Measurements from ENCODE around the gene SCGB1C1.
"Not testable (repeated sequence)": the region's sequence is repeated elsewhere in the genome, so short reads cannot be mapped to it uniquely, and the experiment has no call there.

SCGB1C1 gene

DNA sequence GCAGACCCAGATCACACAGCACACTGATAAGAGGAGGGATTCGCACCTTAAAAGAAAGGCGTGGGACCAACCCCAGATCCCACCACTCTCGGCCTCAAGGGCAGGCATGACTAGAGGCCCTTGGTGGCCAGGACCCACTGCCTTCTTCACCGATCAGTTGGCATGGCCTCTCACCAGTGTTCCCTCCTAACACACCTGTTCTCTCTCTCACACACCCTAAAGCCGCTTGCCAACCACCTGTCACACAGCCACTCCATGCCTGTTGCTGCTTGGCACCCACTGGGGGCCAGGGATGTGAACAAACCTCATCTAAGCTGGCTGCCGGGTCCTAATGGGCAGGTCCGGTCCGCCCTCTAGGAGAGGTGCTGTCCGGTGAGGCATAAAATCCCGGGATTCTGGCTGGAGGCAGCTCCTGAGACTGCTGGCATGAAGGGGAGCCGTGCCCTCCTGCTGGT is at the start of gene SCGB1C1:
SCGB1C1 (plus strand) TSS at position 405 of the 455 bp plus-strand sequence; CDS start at position 427, 22 bp downstream.
- DNase-seq (ENCODE audit: low read depth): not testable (repeated sequence)

DNA sequence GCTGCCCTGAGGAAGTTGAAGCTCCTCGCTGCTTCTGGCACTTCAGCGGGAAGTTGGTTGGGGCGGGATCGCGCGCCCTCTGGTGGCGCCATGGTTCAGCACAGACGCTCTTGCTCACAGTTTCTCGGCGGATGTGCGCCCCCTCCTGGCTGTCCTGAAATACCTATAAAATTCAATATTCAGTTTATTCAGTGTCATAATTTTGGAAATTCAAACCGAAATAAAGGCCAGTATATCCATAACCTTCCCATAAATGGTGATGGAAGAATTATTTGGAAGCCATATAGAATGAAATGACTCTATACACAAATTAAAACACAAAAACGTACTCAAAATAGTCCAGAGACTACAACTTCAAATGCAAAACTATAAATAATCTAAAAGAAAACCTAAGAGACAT is 12.6 kb upstream of the SCGB1C1 start:
- not testable (repeated sequence) for DNase-seq (ENCODE audit: low read depth); H3K4me3 ChIP-seq (ENCODE audit: low read length)
- peak; percentile 21 for TF ChIP-seq CTCF (IDR thresholded peaks at IDR 0.05; ENCODE audit: insufficient read depth, low read depth, low read length, missing control alignments)

More for the DNA sequence above, at the start of gene SCGB1C1:
- H3K4me3 ChIP-seq (ENCODE audit: low read length): not testable (repeated sequence)

DNA sequence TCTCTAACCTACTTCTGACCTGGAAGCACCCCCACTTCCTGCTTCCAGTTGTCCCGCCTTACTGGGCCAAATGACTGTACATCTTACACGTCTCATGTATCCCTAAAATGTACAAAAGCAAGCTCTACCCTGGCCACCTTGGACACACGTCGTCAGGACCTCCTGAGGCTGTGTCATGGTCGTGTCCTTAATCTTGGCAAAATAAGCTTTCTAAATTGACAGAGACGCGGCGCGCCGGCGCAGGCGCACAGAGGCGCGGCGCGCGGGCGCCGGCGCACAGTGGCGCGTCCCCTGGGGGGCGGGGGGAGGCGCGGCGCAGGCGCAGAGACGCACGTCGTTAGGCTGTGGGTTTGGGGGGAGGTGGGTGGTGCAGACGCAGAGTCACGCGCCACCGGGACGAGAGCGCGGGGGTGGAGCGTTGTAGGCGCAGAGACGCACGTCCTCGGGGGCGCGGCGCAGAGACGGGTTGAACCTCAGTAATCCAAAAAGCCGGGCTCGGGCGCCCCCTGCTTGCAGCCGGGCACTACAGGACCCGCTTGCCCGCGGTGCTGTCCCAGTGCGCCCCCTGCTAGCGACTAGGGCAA is 3.6 kb upstream of the SCGB1C1 start:
- not testable (repeated sequence) for DNase-seq (ENCODE audit: low read depth); H3K4me3 ChIP-seq (ENCODE audit: low read length)

- not testable (repeated sequence) for H3K4me3 ChIP-seq (ENCODE audit: low read length); DNase-seq (ENCODE audit: low read depth)
Measured at GRCh38 chr11:189843-190311, 3.0 kb upstream of the SCGB1C1 start.

GRCh38 chr11:190546-190945 is 2.3 kb upstream of the SCGB1C1 start:
- not testable (repeated sequence) for DNase-seq (ENCODE audit: low read depth); H3K4me3 ChIP-seq (ENCODE audit: low read length)

GRCh38 chr11:191490-192478 is 1.1 kb upstream of the SCGB1C1 start:
- DNase-seq (ENCODE audit: low read depth); H3K4me3 ChIP-seq (ENCODE audit: low read length): not testable (repeated sequence)
- peak; percentile 13 for TF ChIP-seq CTCF (IDR thresholded peaks at IDR 0.05; ENCODE audit: insufficient read depth, low read depth, low read length, missing control alignments)

DNA sequence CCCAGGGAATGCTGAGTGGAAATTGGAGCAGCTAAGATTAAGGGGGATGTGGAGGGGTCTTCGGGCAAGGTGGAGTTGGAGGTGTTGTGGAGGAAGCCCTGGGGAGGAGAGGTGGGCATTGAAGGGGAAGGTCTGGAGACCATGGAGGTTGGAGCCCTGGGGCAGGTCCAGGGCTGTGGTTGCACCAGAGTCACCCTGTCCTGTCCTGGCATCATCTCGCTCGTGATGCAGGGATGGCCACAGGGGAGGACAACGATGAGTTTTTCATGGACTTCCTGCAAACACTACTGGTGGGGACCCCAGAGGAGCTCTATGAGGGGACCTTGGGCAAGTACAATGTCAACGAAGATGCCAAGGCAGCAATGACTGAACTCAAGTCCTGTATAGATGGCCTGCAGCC is 603 bp downstream of the SCGB1C1 start:
- DNase-seq (ENCODE audit: low read depth); H3K4me3 ChIP-seq (ENCODE audit: low read length): not testable (repeated sequence)

DNA sequence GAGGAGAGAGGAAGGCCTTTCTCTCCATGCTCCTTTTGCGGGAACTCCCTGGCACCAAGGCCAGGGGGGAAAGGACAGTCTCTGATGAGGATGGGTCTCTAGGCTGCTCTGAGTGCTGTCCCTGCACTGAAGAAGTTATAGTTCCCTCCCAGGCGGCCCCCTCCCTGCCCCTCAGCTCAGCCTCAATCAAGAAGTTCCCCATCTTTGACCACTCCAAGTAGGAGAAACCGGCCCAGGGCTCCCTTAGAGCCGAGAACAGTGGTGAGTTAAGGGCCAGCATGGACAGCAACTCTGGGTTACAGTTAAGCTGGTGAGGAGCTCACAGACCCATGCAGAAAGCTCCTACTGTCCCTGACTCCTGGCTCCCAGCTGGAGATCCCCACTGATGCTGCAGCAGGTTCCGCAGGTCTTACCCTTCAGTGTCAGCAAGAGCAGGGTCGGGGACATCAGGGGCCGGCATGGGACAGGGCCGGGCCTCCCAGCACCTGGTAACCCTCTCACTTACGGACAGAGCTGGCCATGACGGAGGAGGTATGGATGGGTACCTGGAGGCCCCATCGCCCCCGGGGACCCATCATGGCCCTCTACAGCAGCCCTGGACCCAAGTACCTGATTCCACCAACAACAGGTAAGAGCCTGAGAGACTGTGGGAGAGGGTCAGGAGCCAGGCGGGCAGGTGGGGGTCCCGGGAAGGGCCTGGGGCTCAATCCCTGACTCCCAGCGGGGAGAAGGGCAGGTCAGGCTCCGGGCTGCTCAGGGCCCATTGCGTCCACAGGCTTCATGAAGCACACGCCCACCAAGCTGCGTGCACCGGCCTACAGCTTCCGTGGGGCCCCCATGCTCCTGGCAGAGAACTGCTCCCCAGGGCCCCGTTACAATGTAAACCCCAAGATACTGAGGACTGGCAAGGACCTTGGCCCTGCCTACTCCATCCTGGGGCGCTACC is 4.2 kb downstream of the SCGB1C1 start:
- no peak for DNase-seq (ENCODE audit: low read depth)
- H3K4me3 ChIP-seq (ENCODE audit: low read length): no peak overlapping the region
- no peak for TF ChIP-seq CTCF (IDR thresholded peaks at IDR 0.05; ENCODE audit: insufficient read depth, low read depth, low read length, missing control alignments)

DNA sequence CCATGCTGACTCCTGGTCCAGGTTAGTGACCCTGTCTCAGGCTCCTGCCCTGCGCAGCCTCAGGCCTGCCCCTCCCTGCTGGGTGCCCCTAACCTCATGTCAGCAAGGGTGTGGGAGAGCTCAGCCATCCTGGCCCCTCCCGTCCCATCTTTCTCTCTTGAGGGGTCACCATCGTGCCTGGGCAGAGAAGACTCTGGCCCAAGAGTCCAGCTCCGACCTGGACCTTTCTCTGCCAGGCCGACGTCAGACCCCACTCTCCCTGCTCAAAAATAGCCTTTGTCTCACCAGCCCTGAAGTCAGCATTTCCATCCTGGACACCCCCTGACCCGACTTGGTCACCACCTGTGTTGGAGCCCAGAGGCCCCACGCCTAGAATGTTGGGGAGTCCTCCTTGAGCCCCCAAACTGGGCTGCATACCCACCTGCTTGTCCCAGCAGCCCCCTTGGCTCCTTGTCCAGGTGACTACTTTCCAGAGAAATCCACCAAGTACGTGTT is 4.9 kb downstream of the SCGB1C1 start:
- no peak for TF ChIP-seq CTCF (IDR thresholded peaks at IDR 0.05; ENCODE audit: insufficient read depth, low read depth, low read length, missing control alignments)
- no peak for DNase-seq (ENCODE audit: low read depth)
- H3K4me3 ChIP-seq (ENCODE audit: low read length): no peak overlapping the region

All from epithelial cell of esophagus (primary cell).